Measurements from ENCODE around the gene SLC6A12. TPM values are rescaled to one million over a fixed set of nuclear protein-coding genes. Genes with fewer than 3 reads are reported as not detected.
"Not testable (repeated sequence)": the region's sequence is repeated elsewhere in the genome, so short reads cannot be mapped to it uniquely, and the experiment has no call there.

Gene SLC6A12
- total RNA-seq, 4 donors from 2014 or later: 0.28 to 2.4 TPM; not detected in 2

DNA sequence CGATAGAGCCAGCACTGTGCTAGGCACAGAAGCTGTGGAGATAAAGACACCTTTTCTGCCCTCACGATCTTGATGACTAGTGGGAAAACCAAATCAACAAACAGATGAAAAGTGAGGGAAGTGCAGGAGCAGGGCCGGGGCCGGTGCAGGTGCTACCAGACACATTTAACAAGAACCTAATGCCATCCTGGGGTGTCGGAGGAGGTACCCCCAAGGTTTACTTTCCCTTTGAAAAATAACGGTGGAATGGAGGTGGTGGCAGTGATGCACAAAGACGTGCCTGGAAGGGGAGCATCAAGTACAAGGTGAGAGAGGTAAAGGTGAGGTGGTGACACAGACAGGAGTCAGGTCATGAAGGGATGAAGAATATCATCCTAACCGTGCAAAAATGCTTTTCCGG is 26.6 kb upstream of the SLC6A12 start:
- Histone ChIP-seq H3K27me3 (no peaks in the 10 kb centered on the region), H3K36me3 (no peaks in the 10 kb centered on the region), H3K4me3 (no peak overlapping the region), H3K4me1 (no peaks in the 10 kb centered on the region), H3K9me3 (no peaks in the 10 kb centered on the region), H3K27ac (no peak overlapping the region)
- no peak for DNase-seq
- intact Hi-C loops (cut with DNase I; ENCODE audit: low total_unique reads): no loop called here
- TF ChIP-seq, protein P1, sequence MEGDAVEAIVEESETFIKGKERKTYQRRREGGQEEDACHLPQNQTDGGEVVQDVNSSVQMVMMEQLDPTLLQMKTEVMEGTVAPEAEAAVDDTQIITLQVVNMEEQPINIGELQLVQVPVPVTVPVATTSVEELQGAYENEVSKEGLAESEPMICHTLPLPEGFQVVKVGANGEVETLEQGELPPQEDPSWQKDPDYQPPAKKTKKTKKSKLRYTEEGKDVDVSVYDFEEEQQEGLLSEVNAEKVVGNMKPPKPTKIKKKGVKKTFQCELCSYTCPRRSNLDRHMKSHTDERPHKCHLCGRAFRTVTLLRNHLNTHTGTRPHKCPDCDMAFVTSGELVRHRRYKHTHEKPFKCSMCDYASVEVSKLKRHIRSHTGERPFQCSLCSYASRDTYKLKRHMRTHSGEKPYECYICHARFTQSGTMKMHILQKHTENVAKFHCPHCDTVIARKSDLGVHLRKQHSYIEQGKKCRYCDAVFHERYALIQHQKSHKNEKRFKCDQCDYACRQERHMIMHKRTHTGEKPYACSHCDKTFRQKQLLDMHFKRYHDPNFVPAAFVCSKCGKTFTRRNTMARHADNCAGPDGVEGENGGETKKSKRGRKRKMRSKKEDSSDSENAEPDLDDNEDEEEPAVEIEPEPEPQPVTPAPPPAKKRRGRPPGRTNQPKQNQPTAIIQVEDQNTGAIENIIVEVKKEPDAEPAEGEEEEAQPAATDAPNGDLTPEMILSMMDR (IDR thresholded peaks at IDR 0.05): no peak
- no peak for TF ChIP-seq POLR2A (IDR thresholded peaks at IDR 0.05)

DNA sequence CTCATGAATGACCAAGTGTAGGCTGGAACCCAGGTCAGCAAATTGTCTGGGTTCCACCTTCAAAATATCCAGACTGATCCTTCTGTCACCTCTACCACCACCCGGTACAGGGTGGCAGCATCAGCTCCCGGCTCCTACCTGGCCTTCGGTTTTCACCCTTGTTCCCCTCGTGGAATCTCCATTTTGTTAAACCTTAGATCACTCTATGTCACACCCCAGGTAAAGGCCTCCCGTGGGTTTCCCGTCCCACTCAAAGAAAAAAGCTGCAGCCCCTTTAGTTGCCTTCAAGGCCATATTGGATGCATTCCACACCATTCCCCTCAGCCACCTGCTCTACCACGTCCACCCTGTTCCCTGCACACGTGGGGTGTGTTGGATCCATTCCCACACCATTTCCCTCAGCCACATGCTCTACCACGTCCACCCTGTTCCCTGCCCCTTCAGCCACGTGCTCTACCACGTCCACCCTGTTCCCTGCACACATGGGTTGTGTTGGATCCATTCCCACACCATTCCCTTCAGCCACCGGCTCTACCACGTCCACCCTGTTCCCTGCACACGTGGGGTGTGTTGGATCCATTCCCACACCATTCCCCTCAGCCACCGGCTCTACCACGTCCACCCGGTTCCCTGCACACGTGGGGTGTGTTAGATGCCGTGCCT is 24.9 kb upstream of the SLC6A12 start:
- H3K9me3 ChIP-seq: peaks cover 0 to 4% of the 10 kb centered on the region in 2 donors
- intact Hi-C loops (cut with DNase I; ENCODE audit: low total_unique reads): no loop called here
- H3K27ac ChIP-seq: no peak overlapping the region
- H3K4me1 ChIP-seq: no peaks in the 10 kb centered on the region
- no peaks in the 10 kb centered on the region for H3K27me3 ChIP-seq
- H3K4me3 ChIP-seq: no peak overlapping the region
- H3K36me3 ChIP-seq: no peaks in the 10 kb centered on the region
- DNase-seq: peak in 1 of 2 donors; percentile 4
- TF ChIP-seq, protein P1 (IDR thresholded peaks at IDR 0.05): no peak
- no peak for TF ChIP-seq POLR2A (IDR thresholded peaks at IDR 0.05)

DNA sequence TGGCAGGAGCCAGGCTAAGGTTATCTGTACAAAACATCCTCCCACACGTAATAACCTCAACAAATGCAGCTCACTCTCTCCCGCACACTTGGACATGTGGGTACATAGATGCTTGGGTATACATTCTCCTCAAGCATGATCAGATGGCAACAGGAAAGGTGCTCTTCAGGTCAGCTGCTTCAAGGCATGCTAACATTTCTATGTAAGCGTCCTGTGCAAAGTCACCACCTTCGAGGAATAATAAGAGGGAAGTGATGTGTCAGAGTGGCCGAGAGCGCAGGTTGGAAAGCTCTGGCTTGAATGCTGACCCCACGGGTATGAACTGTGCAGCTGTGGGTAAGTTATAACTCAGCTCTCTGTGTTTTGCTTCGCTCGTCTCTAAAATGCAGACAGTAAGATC is 24.2 kb upstream of the SLC6A12 start:
- Histone ChIP-seq H3K4me3 (no peak overlapping the region), H3K9me3 (peaks cover 0 to 4% of the 10 kb centered on the region in 2 donors), H3K36me3 (no peaks in the 10 kb centered on the region), H3K27me3 (no peaks in the 10 kb centered on the region), H3K4me1 (no peaks in the 10 kb centered on the region), H3K27ac (no peak overlapping the region)
- TF ChIP-seq, protein P1 (IDR thresholded peaks at IDR 0.05): no peak
- no peak for TF ChIP-seq POLR2A (IDR thresholded peaks at IDR 0.05)
- intact Hi-C loops (cut with DNase I; ENCODE audit: low total_unique reads): no loop called here
- DNase-seq: no peak

DNA sequence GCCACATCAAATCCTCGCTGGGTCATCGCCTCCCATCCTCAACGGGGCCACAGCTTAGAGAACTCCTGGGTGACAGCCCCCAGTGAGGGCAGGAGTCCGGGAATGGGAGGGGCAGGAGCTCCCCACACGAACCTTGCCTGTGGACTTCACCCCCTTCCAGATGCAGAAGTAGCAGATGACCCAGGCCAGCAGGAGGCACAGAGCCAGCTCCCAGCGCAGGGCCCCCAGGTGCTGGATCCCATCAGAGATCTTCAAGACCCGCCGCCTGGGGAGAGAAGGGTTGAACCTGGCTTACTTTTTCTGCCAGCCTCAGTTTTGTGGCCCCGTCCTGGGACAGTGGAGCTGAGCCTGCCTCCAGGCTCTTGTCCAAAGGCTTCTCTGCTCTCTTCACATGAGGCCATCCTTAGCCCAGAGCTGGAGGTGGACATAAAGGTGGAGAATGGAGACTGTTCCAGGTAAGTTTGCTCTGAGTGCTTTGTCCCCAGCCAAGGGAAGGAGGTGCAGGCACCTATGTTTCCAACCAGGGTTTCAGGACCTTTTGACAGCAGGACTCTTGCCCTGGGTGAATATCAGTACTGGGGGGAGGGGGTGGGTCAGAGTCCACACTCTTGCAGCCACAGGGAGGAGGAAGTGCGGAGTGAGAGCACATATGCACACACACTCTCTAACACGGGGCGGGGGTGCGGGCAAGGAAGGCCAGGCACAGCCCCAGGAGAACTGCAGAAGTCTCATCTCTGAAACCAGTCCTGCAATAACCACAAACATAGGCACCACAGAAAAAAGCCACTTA is 23.3 kb upstream of the SLC6A12 start:
- no peaks in the 10 kb centered on the region for H3K4me1 ChIP-seq
- no peaks in the 10 kb centered on the region for H3K27me3 ChIP-seq
- no peaks in the 10 kb centered on the region for H3K36me3 ChIP-seq
- DNase-seq: peak in 1 of 2 donors; percentile 7
- H3K4me3 ChIP-seq: no peak overlapping the region
- TF ChIP-seq, protein P1 (IDR thresholded peaks at IDR 0.05): no peak
- no peak for TF ChIP-seq POLR2A (IDR thresholded peaks at IDR 0.05)
- intact Hi-C loops (cut with DNase I; ENCODE audit: low total_unique reads): no loop called here
- H3K9me3 ChIP-seq: peaks cover 0 to 4% of the 10 kb centered on the region in 2 donors
- no peak overlapping the region for H3K27ac ChIP-seq

DNA sequence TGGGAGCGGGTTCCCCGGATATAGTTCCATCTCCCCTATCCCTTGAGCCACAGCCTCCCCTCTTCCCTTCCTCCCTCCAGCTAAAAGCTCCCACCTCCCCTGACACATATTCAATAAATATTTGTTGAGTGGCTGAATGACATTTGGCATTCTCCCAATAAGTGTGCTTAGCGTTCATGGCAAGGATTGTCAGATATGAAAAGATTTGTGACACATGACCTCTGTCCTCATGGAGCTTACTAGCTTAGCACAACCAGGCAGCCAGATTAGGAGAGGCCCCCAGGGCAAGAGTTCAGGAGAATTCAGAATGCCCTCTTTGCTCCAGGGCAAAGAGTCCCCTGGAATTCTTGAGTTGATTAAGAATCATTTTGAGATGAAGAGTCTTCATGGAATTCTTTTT is 22.5 kb upstream of the SLC6A12 start:
- Histone ChIP-seq H3K9me3 (peaks cover 0 to 4% of the 10 kb centered on the region in 2 donors), H3K36me3 (no peaks in the 10 kb centered on the region), H3K27ac (no peak overlapping the region), H3K27me3 (no peaks in the 10 kb centered on the region), H3K4me1 (no peaks in the 10 kb centered on the region), H3K4me3 (no peak overlapping the region)
- intact Hi-C loops (cut with DNase I; ENCODE audit: low total_unique reads): no loop called here
- TF ChIP-seq, protein P1 (IDR thresholded peaks at IDR 0.05): no peak
- no peak for TF ChIP-seq POLR2A (IDR thresholded peaks at IDR 0.05)
- DNase-seq: no peak

DNA sequence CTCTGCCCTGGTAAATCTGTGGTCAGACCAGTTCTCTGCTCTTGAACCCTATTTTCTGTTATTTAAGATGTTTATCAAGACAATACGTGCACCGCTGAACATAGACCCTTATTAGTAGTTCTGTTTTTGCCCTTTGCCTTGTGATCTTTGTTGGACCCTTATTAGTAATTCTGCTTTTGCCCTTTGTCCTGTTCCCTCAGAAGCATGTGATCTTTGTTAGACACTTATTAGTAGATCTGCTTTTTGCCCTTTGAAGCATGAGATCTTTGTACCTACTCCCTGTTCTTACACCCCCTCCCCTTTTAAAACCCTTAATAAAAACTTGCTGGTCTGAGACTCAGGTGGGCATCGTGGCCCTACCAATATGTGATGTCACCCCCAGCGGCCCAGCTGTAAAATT is 22.0 kb upstream of the SLC6A12 start:
- H3K9me3 ChIP-seq; intact Hi-C loops (cut with DNase I; ENCODE audit: low total_unique reads); H3K4me1 ChIP-seq; DNase-seq; H3K4me3 ChIP-seq; H3K27me3 ChIP-seq; H3K36me3 ChIP-seq; H3K27ac ChIP-seq: not testable (repeated sequence)

Measured in uterus (tissue), 4 donors.